SK-N-MC (cell line): ENCODE results near the gene SS18.

Source experiments
- EZH2 ChIP-seq: fragments of 200-600 bp; sonication (generic); IDR thresholded peaks from one replicate; pipeline ENCODE4 v1.6.1; 2017; ENCODE audit warnings: antibody characterized with exemption
- POLR2AphosphoS5 ChIP-seq: IDR thresholded peaks from 2 replicates; pipeline ENCODE4 v1.6.1; 2012; ENCODE audit warnings: mild to moderate bottlenecking, low read depth, low read length, borderline replicate concordance

DNA sequence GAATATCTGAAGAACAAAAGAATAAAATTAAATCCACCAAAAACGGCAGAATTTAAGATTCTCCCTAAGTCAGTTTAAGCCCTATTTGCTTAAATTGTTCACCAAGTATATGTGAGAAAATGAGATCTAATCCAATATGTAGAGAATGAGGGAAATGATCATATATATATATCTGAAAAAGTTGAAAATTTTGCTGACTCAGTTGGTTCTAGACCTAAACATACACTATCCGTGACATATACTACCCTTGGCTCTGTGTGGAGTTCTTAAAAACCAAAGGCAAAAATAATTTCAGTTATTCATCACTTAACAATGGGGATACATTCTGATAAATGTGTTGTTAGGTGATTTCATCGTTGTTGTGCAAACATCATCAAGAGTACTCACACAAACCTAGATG is 7.3 kb downstream of the SS18 start:
- TF ChIP-seq POLR2AphosphoS5 = no peak
- no peak for TF ChIP-seq EZH2
